OCI-LY7 (cell line): ENCODE data around the gene DPH1.

Source experiments
- CTCF ChIP-seq: fragments of 200-600 bp; sonication (generic); conservative IDR thresholded peaks from 2 replicates; pipeline ENCODE4 v1.5.1; 2014; ENCODE audit warnings: mild to moderate bottlenecking, antibody characterized with exemption, low read length, moderate library complexity, mixed read lengths
- EZH2phosphoT487 ChIP-seq: fragments of 200-600 bp; sonication (generic); IDR thresholded peaks from 2 replicates; pipeline ENCODE4 v1.6.1; 2018; ENCODE audit warnings: low read depth, borderline replicate concordance, mild to moderate bottlenecking, mixed run types, antibody characterized with exemption, low read length, moderate library complexity, mixed read lengths

- no peak for TF ChIP-seq CTCF
- TF ChIP-seq EZH2phosphoT487 = no peak
These were observed 38.6 kb downstream of the DPH1 start for GRCh38 chr17:2068519-2069051.
